Gastrocnemius medialis (tissue), 4 donors: ENCODE results near the gene ZNF648. TPM values are rescaled to one million over a fixed set of nuclear protein-coding genes. Genes with fewer than 3 reads are reported as not detected.

ENCODE experiments used
- ATAC-seq, 2 donors: fragments of 150-250 bp; one replicate each; pipeline ENCODE4 v1.9.1; 2016
- DNase-seq, 2 donors: peaks; one replicate each; pipeline ENCODE4 v3.0.0-alpha.2; 2019
- H3K27ac ChIP-seq, 4 donors: fragments of 200-600 bp; sonication (generic); 1 replicate in 1 of 4; 2 replicates in 3 of 4; pipeline ENCODE4 v1.5.1; 2016 to 2018; ENCODE audit warnings: mild to moderate bottlenecking in 2 of 4, moderate library complexity in 1 of 4
- H3K27me3 ChIP-seq, 3 donors: fragments of 200-600 bp; sonication (generic) in 2 of 3; 1 replicate in 1 of 3; 2 replicates in 2 of 3; pipeline versions ENCODE4 v1.5.1 to v1.6.0; 2016 to 2019; ENCODE audit warnings: mild to moderate bottlenecking in 1 of 3, moderate library complexity in 1 of 3
- H3K36me3 ChIP-seq, 2 donors: fragments of 200-600 bp; sonication (generic) in 1 of 2; one replicate each; pipeline ENCODE4 v1.5.1; 2017 to 2018
- H3K4me1 ChIP-seq, 2 donors: fragments of 200-600 bp; sonication (generic) in 1 of 2; one replicate each; pipeline ENCODE4 v1.5.1; 2016 to 2017; ENCODE audit warnings: mild to moderate bottlenecking in 2 of 2
- H3K4me3 ChIP-seq, 4 donors: fragments of 200-600 bp; sonication (generic) in 3 of 4; 1 replicate in 1 of 4; 2 replicates in 3 of 4; pipeline ENCODE4 v1.5.1; 2016 to 2019; ENCODE audit warnings: mild to moderate bottlenecking in 2 of 4
- H3K9me3 ChIP-seq, 3 donors: fragments of 200-600 bp; sonication (generic) in 2 of 3; 1 replicate in 1 of 3; 2 replicates in 2 of 3; pipeline ENCODE4 v1.5.1; 2016 to 2019
- POLR2A ChIP-seq, 2 donors: fragments of 450-650 bp; IDR thresholded peaks; one replicate each; pipeline ENCODE4 v1.6.1; 2017; ENCODE audit warnings: antibody characterized with exemption in 2 of 2, mild to moderate bottlenecking in 2 of 2, moderate library complexity in 2 of 2
- in situ Hi-C, 4 donors: fragments of 200-750 bp; cut with MboI; loops; one replicate each; pipeline versions ENCODE4 v1.15.0 to v1.8.0; 2017; ENCODE audit warnings: low sequenced_read_pairs in 4 of 4
- intact Hi-C: fragments of 100-400 bp; cut with DNase I; formaldehyde crosslinking; loops from one replicate; pipeline ENCODE4 v1.15.1; 2023; ENCODE audit warnings: low total_unique reads
- total RNA-seq, 4 donors: library from RNA; depleted of rRNA; stranded (reverse); fragments of >200 nt; gene quantifications; one replicate each; pipeline versions ENCODE4 v1.1.0 to v1.2.3, GENCODE V29; 2016
- TF ChIP-seq, protein P1 (sequence below), 5 experiments: fragments of 450-650 bp in 3 of 5; fragments of 200-600 bp in 2 of 5; sonication (generic) in 2 of 5; IDR thresholded peaks in 4 of 5; conservative IDR thresholded peaks in 1 of 5; 1 replicate in 4 of 5; 2 replicates in 1 of 5; pipeline ENCODE4 v1.5.1; 2016 to 2019; ENCODE audit warnings: antibody characterized with exemption in 5 of 5, mild to moderate bottlenecking in 3 of 5, moderate library complexity in 3 of 5

Gene ZNF648, protein sequence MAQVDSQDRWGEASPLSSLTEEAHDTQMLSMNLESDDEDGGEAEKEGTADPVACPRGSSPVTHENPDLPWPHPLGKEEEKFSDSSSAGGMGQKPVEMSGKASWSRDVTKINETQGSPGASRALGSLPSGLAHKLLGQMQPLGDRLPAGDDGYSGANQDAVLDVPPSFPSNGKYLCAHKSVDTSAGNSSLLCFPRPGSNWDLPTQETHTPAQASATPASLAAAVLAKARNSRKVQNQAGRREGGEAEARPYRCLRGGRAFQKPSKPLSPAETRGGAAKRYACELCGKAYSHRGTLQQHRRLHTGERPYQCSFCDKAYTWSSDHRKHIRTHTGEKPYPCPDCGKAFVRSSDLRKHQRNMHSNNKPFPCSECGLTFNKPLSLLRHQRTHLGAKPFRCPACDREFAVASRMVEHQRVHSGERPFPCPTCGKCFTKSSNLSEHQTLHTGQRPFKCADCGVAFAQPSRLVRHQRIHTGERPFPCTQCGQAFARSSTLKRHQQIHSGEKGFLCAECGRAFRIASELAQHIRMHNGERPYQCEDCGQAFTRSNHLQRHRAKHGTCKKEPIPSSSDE
- under 1 TPM in 2 of 4 donors, not detected in 2; 0.07 to 0.38 TPM for total RNA-seq

DNA sequence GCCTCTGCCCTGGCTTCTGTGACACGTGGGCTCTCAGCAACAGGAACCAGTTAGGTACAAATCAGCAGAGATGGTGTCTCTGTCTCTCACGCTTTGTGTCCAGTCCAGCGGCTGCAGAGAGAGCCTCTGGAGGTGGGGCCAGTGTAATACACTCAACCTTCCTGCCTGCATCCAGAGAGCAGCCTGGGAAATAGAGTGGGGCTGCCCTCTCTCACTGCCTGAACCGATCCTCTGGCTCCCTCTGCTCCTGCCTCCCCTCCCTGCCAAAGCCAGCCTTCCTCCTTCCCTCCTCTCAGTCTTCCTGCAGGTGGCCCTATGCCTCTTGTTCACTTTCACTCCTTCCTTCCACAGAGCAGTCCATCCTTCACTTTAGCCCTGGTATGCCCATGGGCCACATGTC is at the start of gene ZNF648:
TSS of gene ZNF648 (minus strand) at position 119 of the 400 bp plus-strand sequence. CDS start 3,702 bp downstream, outside the sequence.
- no peak for TF ChIP-seq POLR2A (IDR thresholded peaks at IDR 0.05)
- TF ChIP-seq, protein P1, sequence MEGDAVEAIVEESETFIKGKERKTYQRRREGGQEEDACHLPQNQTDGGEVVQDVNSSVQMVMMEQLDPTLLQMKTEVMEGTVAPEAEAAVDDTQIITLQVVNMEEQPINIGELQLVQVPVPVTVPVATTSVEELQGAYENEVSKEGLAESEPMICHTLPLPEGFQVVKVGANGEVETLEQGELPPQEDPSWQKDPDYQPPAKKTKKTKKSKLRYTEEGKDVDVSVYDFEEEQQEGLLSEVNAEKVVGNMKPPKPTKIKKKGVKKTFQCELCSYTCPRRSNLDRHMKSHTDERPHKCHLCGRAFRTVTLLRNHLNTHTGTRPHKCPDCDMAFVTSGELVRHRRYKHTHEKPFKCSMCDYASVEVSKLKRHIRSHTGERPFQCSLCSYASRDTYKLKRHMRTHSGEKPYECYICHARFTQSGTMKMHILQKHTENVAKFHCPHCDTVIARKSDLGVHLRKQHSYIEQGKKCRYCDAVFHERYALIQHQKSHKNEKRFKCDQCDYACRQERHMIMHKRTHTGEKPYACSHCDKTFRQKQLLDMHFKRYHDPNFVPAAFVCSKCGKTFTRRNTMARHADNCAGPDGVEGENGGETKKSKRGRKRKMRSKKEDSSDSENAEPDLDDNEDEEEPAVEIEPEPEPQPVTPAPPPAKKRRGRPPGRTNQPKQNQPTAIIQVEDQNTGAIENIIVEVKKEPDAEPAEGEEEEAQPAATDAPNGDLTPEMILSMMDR (IDR thresholded peaks at IDR 0.05 in 4 of 5, conservative IDR thresholded peaks at IDR 0.05 in 1 of 5): no peak
- intact Hi-C loops: no loop called here
- no peak for ATAC-seq
- in situ Hi-C loops: loop anchor here in 3 of 4 donors (25.0 kb wide), 1 partner anchor 574 kb away; the partner anchor contains the start of gene CACNA1E (in 3 of the 3)
- H3K4me3 ChIP-seq: no peak within 1 kb of the TSS
- no peaks in the 10 kb centered on the region for H3K4me1 ChIP-seq
- no peak for DNase-seq
- peaks cover 0 to 4% (median 0%) of the 10 kb centered on the region in 3 donors for H3K27me3 ChIP-seq
- H3K9me3 ChIP-seq: no peaks in the 10 kb centered on the region
- no peak within 1 kb of the TSS for H3K27ac ChIP-seq
- H3K36me3 ChIP-seq: no peaks in the 10 kb centered on the region

DNA sequence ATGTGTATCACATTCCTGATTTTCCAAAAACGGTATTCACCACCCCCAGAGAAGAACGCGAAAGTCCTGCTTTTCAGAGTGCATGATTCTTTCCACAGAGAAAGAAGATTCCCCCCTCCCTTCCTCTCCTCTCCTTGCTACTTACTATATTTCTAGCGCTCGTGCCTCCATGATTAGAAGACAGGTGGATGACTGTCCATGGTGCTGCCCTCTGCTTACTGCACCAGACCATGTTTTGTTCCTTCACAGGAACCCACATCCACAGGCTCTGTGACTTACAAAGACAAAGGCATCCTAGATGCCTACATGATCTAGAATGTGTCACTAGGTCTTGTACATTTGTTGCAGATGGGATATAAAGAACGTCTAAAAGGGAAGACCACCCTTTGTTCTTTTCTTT is 49.1 kb upstream of the ZNF648 start:
- DNase-seq: no peak
- TF ChIP-seq, protein P1 (IDR thresholded peaks at IDR 0.05 in 4 of 5, conservative IDR thresholded peaks at IDR 0.05 in 1 of 5): no peak
- TF ChIP-seq POLR2A (IDR thresholded peaks at IDR 0.05): no peak
- no peak for ATAC-seq
- no peaks in the 10 kb centered on the region for H3K9me3 ChIP-seq
- no peaks in the 10 kb centered on the region for H3K27me3 ChIP-seq
- no peak overlapping the region for H3K4me3 ChIP-seq
- H3K27ac ChIP-seq: no peak overlapping the region
- peaks cover 0 to 3% of the 10 kb centered on the region in 2 donors for H3K4me1 ChIP-seq
- in situ Hi-C loops: no loop called here
- H3K36me3 ChIP-seq: no peaks in the 10 kb centered on the region
- intact Hi-C loops: no loop called here

DNA sequence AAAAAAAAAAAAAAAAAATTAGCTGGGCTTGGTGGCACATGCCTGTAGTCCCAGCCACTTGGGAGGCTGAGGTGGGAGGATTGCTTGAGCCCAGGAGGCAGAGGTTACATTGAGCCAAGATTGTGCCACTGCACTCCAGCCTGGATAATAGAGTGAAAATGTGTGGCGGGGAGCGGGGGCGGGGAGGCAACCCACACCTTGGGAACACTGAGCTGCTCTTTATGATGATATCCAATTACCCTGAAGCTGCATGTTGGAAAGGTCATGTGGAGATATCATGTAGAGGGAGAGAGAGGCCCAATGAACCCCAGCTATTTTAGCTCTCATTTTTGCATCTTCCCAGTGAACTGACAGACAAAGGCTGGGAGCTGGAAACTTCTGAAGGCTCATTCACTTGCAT is 48.3 kb upstream of the ZNF648 start:
- in situ Hi-C loops: no loop called here

DNA sequence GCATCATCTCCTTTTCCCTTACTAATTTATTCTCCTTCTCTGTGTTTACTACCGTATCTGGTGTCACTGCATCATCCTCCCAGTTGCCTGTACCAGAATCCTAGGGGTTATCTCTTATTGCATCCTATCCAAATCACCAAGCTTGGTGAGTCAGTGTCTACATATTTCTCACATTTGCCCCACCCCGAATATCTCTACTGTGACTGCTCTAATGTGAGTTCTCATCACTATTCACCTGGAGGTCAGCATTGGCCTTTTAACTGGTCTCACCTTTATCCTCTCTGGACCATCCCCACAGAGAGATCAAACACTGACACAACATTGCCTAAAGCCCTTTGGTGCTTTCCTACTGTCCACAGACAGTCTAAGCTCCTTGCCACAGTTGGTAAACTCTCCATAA is 45.7 kb upstream of the ZNF648 start:
- ATAC-seq (no peak), DNase-seq (no peak)
- in situ Hi-C loops (no loop called here), intact Hi-C loops (no loop called here)
- Histone ChIP-seq H3K4me1 (peaks cover 0 to 3% of the 10 kb centered on the region in 2 donors), H3K4me3 (no peak overlapping the region), H3K36me3 (no peaks in the 10 kb centered on the region), H3K27ac (no peak overlapping the region), H3K27me3 (no peaks in the 10 kb centered on the region), H3K9me3 (no peaks in the 10 kb centered on the region)
- TF ChIP-seq, protein P1 (IDR thresholded peaks at IDR 0.05 in 4 of 5, conservative IDR thresholded peaks at IDR 0.05 in 1 of 5): no peak
- no peak for TF ChIP-seq POLR2A (IDR thresholded peaks at IDR 0.05)

More for the DNA sequence above, 48.3 kb upstream of the ZNF648 start:
- no peak overlapping the region for H3K4me3 ChIP-seq
- H3K4me1 ChIP-seq: peaks cover 0 to 3% of the 10 kb centered on the region in 2 donors
- no peaks in the 10 kb centered on the region for H3K36me3 ChIP-seq
- H3K27ac ChIP-seq: no peak overlapping the region
- no peaks in the 10 kb centered on the region for H3K27me3 ChIP-seq
- ATAC-seq (peak in 1 of 2 donors; percentile 60), DNase-seq (no peak)
- intact Hi-C loops: no loop called here
- H3K9me3 ChIP-seq: no peaks in the 10 kb centered on the region
- no peak for TF ChIP-seq POLR2A (IDR thresholded peaks at IDR 0.05)
- TF ChIP-seq, protein P1 (IDR thresholded peaks at IDR 0.05 in 4 of 5, conservative IDR thresholded peaks at IDR 0.05 in 1 of 5): no peak
